Embryonic facial prominence (tissue), 1 donor: ENCODE measurements around the gene PODN.

Experiments used
- DNase-seq: peaks from one replicate; pipeline ENCODE4 v3.0.0-alpha.2; 2016; ENCODE audit errors: extremely low spot score

Gene PODN

GRCh38 chr1:53050310-53050709 is 11.7 kb upstream of the PODN start:
- no peak for DNase-seq

DNA sequence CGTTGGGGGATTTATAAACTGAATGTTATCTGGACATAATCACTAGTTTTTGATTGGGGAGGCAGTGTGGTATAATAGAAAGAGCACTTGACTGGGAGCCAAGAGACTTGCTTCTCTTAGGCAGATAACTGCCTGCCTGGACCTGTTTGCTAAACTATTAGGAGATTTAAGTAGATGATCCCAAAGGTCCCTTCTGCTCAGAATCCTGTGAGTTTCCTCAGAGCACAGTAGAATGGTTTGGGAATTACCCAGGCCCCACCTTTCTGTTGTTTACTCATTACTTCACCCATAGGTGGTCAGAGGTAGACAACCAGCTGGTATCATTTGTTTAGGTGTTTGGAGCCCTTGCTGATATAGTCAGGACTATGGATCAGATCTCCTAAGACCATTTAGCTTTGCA is 10.3 kb upstream of the PODN start:
- DNase-seq, result no peak

DNA sequence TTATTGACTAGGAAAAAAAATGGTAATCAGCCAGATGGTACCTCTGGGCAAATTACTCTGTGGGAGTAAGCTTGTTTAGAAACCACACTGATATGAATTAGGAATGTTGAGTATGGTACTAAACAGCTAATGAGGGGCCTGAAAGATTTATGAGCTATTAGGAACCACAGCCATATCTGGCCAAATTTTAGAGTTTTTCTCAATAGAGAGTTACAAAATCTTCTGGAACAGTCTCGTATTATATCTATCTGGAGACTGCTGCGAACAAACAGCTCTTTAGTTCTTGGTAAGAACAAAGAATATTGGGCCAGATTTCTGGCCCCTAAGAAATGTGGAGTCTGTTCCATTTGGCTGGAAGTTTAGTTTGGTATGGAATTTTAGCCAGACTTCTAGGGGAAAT is 4.9 kb upstream of the PODN start:
- no peak for DNase-seq

GRCh38 chr1:53060579-53060978 is 1.4 kb upstream of the PODN start:
- no peak for DNase-seq

DNA sequence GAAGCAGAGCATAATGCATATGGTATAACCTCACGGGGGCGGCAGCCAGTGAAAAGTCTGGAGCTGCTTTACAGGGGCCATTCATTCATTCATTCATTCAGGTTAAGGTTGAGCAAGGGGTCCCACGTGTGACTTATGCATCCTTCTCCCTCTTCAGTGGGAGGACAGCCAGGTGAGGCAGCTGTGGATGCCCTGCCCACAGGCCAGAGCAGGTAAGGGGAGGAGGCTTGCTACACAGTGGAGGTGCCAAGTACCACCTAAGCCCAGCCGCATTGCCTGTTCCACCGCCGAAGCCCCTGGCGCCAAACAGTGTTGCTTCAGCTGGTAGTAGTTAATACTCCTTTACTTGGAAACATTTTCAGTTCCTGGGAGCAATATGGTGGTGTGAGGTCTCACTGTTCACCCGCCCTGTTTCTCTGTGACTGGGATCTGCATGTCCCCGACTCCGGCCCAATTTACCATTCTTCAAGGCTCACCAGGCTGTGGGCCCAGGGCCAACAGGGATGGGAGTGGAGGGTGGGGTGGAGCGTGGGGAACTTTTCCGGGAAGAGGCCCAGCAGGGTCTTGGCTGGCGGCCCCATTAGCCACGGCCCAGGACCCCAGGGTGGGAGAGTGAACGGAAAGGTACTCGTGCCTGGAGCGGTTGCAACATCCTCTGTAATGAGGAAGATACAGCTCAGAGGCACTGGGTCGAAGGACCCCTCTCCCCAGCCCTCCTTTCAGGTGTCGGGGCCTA is 722 bp upstream of the PODN start:
- peak; percentile 11 for DNase-seq

DNA sequence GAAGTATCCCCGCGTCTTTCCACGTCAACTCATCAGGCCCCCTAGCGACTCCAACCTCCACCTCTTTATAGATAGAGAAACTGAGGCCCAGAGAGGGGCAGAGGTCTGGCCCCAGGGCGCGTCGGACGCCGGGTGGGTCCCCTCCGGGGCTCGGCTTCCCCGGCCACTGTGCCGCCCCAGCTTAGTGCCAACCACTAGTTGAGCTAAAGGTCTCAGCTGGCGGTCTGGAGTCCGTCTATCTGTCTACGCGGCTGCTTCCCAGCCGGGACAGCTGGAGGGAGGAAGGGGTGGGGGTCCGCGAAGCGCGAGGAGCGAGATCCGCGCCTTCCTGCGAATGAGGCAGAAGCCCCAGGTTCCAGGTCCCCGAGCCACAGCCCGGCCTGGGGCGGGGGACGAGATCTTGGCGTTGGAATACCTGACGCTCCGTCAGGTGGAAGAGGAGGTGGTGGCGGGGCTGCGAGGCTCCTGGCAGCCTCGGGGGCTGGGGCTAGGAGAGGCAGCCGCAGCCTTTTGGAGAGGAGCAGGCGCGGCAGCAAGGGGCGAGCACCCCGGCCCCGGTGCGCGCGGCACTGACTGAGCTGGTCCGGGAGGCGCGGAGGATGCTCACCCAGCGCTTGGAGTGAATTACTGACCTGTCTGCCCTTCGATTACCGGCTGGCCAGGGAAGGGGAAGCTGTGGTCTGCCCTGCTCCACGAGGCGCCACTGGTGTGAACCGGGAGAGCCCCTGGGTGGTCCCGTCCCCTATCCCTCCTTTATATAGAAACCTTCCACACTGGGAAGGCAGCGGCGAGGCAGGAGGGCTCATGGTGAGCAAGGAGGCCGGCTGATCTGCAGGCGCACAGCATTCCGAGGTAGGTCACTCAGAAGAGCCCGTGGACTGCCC is 937 bp downstream of the PODN start:
- DNase-seq, result no peak

DNA sequence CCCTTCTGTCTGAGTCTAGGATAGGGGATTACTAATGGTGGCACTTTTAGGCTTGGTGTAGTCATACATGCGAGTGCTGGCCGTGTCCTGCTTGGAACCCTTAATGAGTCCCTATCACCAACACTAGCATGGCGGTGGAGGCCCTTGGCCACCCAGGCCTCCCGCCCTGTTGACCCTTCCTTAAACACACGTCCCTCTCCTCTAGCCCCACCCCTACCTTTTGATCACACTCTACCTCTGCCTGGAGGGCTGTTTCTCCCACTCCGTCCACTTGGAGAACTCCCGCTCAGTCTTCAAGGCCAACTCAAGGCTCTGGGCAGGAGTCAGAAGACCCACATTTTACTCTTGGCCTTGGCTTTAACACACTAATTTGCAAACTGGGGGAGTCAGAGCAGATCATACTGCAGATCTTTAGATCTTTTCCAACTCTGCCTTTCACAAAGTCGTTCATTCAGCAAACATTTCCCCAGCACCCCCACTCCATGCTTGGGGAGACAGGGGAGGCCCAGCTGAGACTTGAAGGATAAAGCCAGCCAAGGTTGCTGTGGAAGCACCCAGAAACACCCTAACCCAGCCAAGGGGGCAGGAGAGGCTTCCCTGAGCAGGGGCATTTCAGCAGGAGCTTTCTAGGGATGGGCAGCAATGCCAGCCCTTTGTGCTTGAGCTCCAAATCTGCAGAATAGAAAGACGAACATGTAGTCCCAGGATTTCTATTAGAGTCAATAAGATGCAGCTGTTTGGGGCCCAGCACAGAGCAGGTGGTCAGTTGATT is 1.9 kb downstream of the PODN start:
- no peak for DNase-seq

- DNase-seq, result no peak
Observed at GRCh38 chr1:53065391-53065790, 3.4 kb downstream of the PODN start.

DNA sequence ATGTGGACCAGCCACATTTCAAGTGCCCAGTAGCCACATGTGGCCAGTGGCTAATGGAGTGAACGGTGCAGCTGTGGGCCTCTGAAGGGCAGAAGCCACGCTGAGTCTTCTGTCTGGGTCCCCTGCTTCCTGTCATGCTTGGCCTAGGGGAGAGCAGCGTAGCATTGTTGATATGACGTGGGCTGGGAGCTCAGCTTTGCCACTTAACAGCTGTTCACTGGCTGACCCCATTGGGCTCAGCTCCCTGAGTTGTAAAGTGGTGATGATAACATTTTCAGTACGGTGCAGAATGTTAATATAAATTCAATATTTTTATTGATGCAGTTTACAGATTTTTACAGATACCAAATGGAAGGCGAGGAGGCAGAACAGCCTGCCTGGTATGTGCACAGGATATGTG is 4.5 kb downstream of the PODN start:
- no peak for DNase-seq

DNA sequence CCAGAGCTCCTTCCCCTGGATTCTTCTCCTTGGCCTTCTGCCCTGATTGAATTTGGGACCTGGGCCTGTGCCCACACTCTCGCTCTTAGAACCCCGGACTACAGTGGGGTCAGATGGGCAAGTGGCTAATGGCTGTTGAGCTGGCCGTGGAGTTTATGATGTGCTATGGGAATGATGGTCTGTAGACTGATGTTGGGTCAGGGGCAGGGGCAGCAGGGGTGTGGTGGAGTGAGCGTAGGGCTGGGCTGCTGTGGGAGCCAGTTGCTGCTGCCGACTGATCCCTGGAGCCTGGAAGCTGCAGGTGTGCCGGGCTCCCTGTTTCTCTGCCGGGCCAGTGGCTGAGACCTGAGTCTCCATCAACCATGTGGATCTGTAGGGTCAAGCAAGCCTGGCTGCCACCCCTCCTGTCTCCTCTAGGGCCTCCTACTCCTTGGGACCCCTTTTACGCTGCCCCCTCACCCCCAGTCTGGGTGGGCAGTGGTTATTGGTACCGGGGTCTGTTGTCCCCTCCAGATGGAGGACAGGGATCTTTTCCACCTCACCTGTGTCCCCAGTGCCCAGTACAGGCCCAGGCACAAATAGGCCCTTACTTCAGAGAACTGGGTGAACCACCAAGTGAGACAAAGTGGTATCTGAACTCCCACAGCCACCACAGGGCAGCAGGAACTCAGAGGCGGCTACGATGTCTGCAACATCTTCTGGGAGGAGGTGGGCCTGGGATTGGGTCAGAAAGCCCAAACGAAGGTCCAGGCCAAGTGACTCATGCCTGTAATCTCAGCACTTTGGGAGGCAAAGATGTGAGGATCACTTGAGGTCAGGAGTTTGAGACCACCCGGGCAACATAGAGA is 5.1 kb downstream of the PODN start:
- DNase-seq, result no peak

GRCh38 chr1:53067886-53068285 is 5.9 kb downstream of the PODN start:
- no peak for DNase-seq

- DNase-seq, result no peak
Observed at GRCh38 chr1:53068314-53069099, 6.5 kb downstream of the PODN start.

- no peak for DNase-seq
Observed at GRCh38 chr1:53069265-53069662, 7.3 kb downstream of the PODN start.

DNA sequence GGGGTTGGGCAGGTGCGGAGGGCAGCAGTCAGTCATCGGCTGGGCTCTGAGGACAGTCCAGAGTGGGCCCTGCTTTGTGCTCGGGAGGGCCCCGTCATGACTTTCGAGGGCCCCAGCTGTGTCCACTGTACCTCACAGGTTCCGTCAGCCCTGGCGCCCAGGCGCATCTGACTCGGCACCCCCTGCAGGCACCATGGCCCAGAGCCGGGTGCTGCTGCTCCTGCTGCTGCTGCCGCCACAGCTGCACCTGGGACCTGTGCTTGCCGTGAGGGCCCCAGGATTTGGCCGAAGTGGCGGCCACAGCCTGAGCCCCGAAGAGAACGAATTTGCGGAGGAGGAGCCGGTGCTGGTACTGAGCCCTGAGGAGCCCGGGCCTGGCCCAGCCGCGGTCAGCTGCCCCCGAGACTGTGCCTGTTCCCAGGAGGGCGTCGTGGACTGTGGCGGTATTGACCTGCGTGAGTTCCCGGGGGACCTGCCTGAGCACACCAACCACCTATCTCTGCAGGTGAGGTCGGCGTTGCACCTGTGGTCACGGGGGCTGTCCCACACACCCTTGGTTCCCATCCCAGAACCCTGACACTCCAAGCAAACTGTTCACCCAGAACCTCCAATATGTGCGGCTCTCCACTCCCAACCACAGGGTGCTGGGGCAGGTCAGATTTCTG is 7.8 kb downstream of the PODN start:
- no peak for DNase-seq

DNA sequence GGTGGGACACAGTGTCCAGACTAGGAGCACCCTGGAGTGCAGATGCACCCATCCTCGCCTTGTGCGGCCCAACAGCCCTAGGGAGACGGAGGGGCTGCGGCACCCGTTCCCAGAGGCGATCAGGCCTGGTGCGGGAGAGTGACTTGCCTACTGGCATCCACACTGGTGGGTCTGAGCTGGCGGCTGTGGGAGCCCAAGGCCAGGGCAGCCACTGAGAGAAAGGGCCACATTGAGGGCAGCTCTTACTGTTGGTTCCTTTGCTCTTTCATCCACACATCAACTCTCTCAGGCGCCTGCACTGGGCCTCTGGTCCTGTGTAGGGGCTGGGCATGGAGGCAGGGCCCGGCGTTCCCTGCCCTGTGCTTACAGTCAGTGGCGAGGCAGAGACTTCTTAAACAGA is 8.6 kb downstream of the PODN start:
- no peak for DNase-seq

GRCh38 chr1:53071167-53071865 is 9.3 kb downstream of the PODN start:
- no peak for DNase-seq

DNA sequence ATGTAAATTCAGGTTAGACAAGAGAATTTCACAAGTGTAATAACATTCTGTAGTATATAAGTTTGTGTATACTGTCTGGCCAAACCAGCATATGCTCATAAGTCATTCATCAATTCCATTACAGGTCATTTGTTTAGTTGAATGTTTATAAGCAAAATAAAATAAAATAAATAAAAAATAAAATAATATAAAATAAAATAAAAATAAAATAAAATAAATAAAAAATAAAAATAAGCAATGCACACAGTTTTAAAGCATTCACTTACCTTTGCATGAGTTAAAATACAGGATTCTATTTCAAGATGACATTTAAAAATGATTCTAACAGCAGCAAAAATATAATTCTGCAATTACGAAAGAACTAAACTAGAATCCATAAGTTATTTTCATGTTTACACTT is 9.9 kb downstream of the PODN start:
- no peak for DNase-seq

DNA sequence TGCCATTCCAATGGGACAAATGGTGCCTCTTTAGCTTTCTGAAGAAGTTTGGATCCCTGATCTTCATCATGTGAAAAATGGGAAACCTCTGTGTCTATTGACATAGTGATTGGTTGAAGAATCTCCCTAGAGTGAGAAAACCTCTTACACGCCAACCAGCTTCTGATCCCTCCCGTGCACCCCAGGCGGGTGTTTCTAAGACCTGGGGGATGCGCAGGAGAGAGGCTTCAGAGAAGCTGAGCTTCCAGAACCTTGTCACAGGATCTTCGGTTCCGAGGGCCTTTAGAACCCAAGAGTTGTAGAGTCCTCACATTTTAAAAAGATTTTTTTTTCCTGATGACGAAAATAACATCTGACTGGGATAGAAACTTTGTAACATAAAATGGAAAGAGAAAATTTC is 11.3 kb downstream of the PODN start:
- no peak for DNase-seq

DNA sequence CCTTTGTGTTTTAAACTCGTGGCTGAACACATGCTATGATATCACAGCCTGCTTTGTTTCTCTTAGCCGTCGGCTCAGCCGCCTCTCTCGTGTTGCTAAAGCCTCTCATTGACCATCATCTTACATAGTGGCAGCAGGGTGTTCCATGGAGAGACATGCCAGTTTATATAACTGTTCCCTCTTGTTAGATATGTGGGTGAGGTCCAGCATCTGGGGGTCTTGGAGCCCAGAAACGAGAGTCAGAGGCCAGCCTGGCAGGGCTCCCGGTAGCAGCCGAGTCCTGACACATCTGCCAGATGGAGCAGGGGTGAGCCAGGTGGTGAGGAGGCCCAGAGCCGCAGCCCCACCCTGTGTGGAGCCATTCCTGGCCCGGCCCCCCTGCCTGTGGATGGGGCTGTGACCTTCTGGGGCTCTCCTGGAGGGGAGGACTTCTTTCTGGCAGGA is 11.9 kb downstream of the PODN start:
- no peak for DNase-seq
